ENCODE measurements around the gene DNAJC12.
"Not testable (repeated sequence)": the region's sequence is repeated elsewhere in the genome, so short reads cannot be mapped to it uniquely, and the experiment has no call there.

DNAJC12 gene

DNA sequence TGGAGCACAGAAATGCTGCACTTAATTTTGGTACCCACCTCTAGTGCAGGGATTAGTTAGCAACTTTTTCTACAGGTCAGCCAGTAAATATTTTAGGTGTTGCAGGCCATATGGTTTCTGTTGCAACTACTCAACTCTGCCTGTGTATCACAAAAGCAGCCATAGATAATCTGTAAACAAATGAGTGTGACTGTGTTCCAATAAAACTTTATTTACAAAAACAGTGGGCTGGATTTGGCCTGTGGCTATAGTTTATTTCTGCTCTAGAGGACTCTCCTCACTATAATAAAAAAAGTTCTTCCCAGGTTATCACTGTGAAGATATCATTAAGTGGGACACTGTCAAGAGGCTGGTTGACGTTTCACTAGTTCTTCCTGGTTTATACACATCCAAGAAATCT is 65.8 kb downstream of the DNAJC12 start:
- in situ Hi-C loops (cut with HindIII; ENCODE audit: low sequenced_read_pairs): no loop called here
- H3K4me3 ChIP-seq (ENCODE audit: low read depth, low read length): no peak overlapping the region

GRCh38 chr10:67771200-67771599 is 66.8 kb downstream of the DNAJC12 start:
- H3K4me3 ChIP-seq (ENCODE audit: low read depth, low read length): no peak overlapping the region
- DNase-seq (ENCODE audit: low read depth): no peak
- in situ Hi-C loops (cut with HindIII; ENCODE audit: low sequenced_read_pairs): no loop called here
- TF ChIP-seq, protein P1, sequence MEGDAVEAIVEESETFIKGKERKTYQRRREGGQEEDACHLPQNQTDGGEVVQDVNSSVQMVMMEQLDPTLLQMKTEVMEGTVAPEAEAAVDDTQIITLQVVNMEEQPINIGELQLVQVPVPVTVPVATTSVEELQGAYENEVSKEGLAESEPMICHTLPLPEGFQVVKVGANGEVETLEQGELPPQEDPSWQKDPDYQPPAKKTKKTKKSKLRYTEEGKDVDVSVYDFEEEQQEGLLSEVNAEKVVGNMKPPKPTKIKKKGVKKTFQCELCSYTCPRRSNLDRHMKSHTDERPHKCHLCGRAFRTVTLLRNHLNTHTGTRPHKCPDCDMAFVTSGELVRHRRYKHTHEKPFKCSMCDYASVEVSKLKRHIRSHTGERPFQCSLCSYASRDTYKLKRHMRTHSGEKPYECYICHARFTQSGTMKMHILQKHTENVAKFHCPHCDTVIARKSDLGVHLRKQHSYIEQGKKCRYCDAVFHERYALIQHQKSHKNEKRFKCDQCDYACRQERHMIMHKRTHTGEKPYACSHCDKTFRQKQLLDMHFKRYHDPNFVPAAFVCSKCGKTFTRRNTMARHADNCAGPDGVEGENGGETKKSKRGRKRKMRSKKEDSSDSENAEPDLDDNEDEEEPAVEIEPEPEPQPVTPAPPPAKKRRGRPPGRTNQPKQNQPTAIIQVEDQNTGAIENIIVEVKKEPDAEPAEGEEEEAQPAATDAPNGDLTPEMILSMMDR (IDR thresholded peaks at IDR 0.05; ENCODE audit: low read depth, low read length, missing control alignments): no peak

More for the DNA sequence above, 65.8 kb downstream of the DNAJC12 start:
- DNase-seq (ENCODE audit: low read depth): no peak
- TF ChIP-seq, protein P1 (IDR thresholded peaks at IDR 0.05; ENCODE audit: low read depth, low read length, missing control alignments): no peak

DNA sequence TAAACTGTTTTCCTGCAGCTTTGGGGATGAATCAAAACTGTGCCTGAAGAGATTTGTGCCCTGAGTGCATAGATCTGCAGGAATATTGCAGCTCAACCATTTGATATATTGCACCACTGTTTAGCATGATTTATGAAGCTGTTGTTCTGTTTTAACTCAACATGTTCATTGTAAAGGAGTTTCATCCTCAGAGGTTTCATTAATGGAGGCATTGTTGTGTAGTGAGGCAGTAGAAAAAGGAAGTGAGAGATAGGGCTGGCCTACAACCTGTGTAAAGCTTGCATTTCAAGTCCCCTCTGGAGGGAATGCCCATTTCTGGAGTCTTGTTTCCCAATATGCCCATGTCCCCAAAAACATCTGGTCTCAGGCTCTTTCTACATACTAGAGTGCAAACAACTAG is 67.5 kb downstream of the DNAJC12 start:
- H3K4me3 ChIP-seq (ENCODE audit: low read depth, low read length): no peak overlapping the region
- in situ Hi-C loops (cut with HindIII; ENCODE audit: low sequenced_read_pairs): no loop called here
- TF ChIP-seq, protein P1 (IDR thresholded peaks at IDR 0.05; ENCODE audit: low read depth, low read length, missing control alignments): no peak
- no peak for DNase-seq (ENCODE audit: low read depth)

DNA sequence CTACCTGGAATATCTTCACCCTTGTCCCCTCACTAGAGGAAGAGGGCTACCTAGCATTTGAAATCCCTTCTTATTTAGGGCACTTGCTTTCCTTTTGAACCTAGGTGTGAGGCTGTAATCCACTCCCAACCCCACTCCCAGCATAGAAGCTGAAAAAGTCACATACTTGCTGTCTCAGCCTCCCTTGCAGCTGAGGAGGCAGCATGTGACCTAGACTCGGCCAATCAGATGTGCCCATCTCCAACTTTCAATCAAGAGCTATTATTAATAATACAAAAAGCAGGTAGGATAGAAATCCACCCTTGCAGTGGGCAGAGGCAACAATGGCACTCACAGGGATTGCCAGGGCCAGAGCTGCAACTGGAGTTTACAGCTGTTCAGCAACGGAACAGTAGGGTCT is 70.7 kb downstream of the DNAJC12 start:
- no peak overlapping the region for H3K4me3 ChIP-seq (ENCODE audit: low read depth, low read length)
- no peak for DNase-seq (ENCODE audit: low read depth)
- TF ChIP-seq, protein P1 (IDR thresholded peaks at IDR 0.05; ENCODE audit: low read depth, low read length, missing control alignments): no peak
- in situ Hi-C loops (cut with HindIII; ENCODE audit: low sequenced_read_pairs): no loop called here

- peak overlapping the region; percentile 87 for H3K4me3 ChIP-seq (ENCODE audit: low read depth, low read length)
- peak; percentile 84 for DNase-seq (ENCODE audit: low read depth)
- TF ChIP-seq, protein P1 (IDR thresholded peaks at IDR 0.05; ENCODE audit: low read depth, low read length, missing control alignments): no peak
- in situ Hi-C loops (cut with HindIII; ENCODE audit: low sequenced_read_pairs): no loop called here
These were observed 73.8 kb downstream of the DNAJC12 start for GRCh38 chr10:67764012-67764822.

- in situ Hi-C loops (cut with HindIII; ENCODE audit: low sequenced_read_pairs): no loop called here
- DNase-seq (ENCODE audit: low read depth): peak; percentile 22
- TF ChIP-seq, protein P1 (IDR thresholded peaks at IDR 0.05; ENCODE audit: low read depth, low read length, missing control alignments): no peak
- H3K4me3 ChIP-seq (ENCODE audit: low read depth, low read length): peak overlapping the region; percentile 87
These were observed 74.4 kb downstream of the DNAJC12 start for GRCh38 chr10:67763499-67764011.

GRCh38 chr10:67762567-67762966 is 75.4 kb downstream of the DNAJC12 start:
- in situ Hi-C loops (cut with HindIII; ENCODE audit: low sequenced_read_pairs); DNase-seq (ENCODE audit: low read depth); H3K4me3 ChIP-seq (ENCODE audit: low read depth, low read length): not testable (repeated sequence)

All from astrocyte of the cerebellum (primary cell).